Central memory CD4-positive, alpha-beta T cell (primary cell): ENCODE measurements around the gene RBL1.
A peak's percentile ranks its signal among the peaks of the same experiment; 100 is the strongest.
"Not testable (repeated sequence)": the region's sequence is repeated elsewhere in the genome, so short reads cannot be mapped to it uniquely, and the experiment has no call there.

Experiments used
- DNase-seq: peaks from one replicate; pipeline ENCODE4 v3.0.0; 2022

Gene RBL1

GRCh38 chr20:36994221-36994620 is 101.6 kb downstream of the RBL1 start:
- DNase-seq, result not testable (repeated sequence)

- no peak for DNase-seq
Observed at GRCh38 chr20:36992802-36993334, 102.9 kb downstream of the RBL1 start.

- no peak for DNase-seq
Observed at GRCh38 chr20:36991703-36992102, 104.1 kb downstream of the RBL1 start.

- no peak for DNase-seq
Observed at GRCh38 chr20:36989797-36990196, 106.0 kb downstream of the RBL1 start.

GRCh38 chr20:36988494-36988966 is 107.3 kb downstream of the RBL1 start:
- DNase-seq, result peak; percentile 34

- no peak for DNase-seq
Observed at GRCh38 chr20:36984257-36984638, 111.5 kb downstream of the RBL1 start.

GRCh38 chr20:36975099-36975818 is 120.5 kb downstream of the RBL1 start:
- peak; percentile 83 for DNase-seq

- no peak for DNase-seq
Observed at GRCh38 chr20:36974660-36975059, 121.1 kb downstream of the RBL1 start.

GRCh38 chr20:36971103-36971502 is 124.7 kb downstream of the RBL1 start:
- no peak for DNase-seq

GRCh38 chr20:36969478-36970186 is 126.2 kb downstream of the RBL1 start:
- peak; percentile 49 for DNase-seq

- no peak for DNase-seq
Observed at GRCh38 chr20:36969051-36969450, 126.7 kb downstream of the RBL1 start.

- DNase-seq, result peak; percentile 38
Observed at GRCh38 chr20:36967636-36968035, 128.2 kb downstream of the RBL1 start.

- not testable (repeated sequence) for DNase-seq
Observed at GRCh38 chr20:36966965-36967364, 128.8 kb downstream of the RBL1 start.

GRCh38 chr20:36962354-36962941 is 133.3 kb downstream of the RBL1 start:
- DNase-seq, result not testable (repeated sequence)

GRCh38 chr20:36959242-36959641 is 136.6 kb downstream of the RBL1 start:
- DNase-seq, result no peak

- no peak for DNase-seq
Observed at GRCh38 chr20:36957875-36958667, 137.7 kb downstream of the RBL1 start.

- no peak for DNase-seq
Observed at GRCh38 chr20:36956674-36957073, 139.1 kb downstream of the RBL1 start.

- no peak for DNase-seq
Observed at GRCh38 chr20:36956016-36956415, 139.8 kb downstream of the RBL1 start.

- DNase-seq, result no peak
Observed at GRCh38 chr20:36951979-36952738, 143.6 kb downstream of the RBL1 start.

- DNase-seq, result peak; percentile 85
Observed at GRCh38 chr20:36951198-36951978, 144.4 kb downstream of the RBL1 start, which contains the start of gene SAMHD1. TSS of gene SAMHD1 (minus strand) at chr20:36951708. CDS start at chr20:36951643, 65 bp downstream.
